Kidney epithelial cell (primary cell): ENCODE measurements around the gene SH3GL2. TPM values are rescaled to one million over a fixed set of nuclear protein-coding genes. Genes with fewer than 3 reads are reported as not detected.

Source experiments
- DNase-seq: peaks from one replicate; pipeline ENCODE4 v3.0.0-alpha.2; 2010; ENCODE audit warnings: low read depth
- H3K27me3 ChIP-seq: 2 replicates; pipeline ENCODE4 v1.6.0; 2011; ENCODE audit warnings: low read length; ENCODE audit not compliant: control insufficient read depth, insufficient read depth
- H3K36me3 ChIP-seq: 2 replicates; pipeline ENCODE4 v1.5.1; 2011; ENCODE audit warnings: low read length; ENCODE audit not compliant: control insufficient read depth, insufficient read depth
- H3K4me3 ChIP-seq: 2 replicates; pipeline ENCODE4 v1.5.1; 2011; ENCODE audit warnings: low read depth, mild to moderate bottlenecking, control low read depth, low read length
- total RNA-seq: library from RNA; depleted of rRNA; stranded (reverse); fragments of >200 nt; gene quantifications from 2 replicates; pipeline ENCODE4 v1.2.3, GENCODE V29; 2015
- TF ChIP-seq, protein P1 (sequence below): IDR thresholded peaks from 2 replicates; pipeline ENCODE4 v1.5.1; 2011; ENCODE audit warnings: mild to moderate bottlenecking, moderate library complexity, low read length, control low read depth, inconsistent platforms; ENCODE audit not compliant: insufficient read depth, poor library complexity, severe bottlenecking

SH3GL2 gene
- total RNA-seq, 1 donor from 2014 or later: 3.5 TPM

DNA sequence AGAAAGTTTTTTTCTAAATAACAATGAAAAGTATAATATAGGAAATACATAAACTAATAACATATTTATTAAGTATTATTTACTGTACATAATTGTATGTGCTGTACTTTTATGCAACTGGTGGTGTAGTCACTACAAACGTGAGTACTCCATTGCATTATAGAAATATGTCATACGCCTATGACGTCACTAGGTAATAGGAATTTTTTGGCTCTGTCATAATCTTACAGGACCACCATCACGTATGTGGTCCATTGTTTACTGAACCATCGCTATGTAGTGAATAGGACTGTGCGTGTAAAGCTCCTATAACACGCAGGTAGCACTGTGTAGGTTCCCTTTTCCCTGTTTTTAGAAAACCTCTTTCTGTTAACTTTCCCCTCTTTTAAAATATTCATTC is 255.0 kb downstream of the SH3GL2 start:
- Histone ChIP-seq H3K27me3 (no peaks in the 10 kb centered on the region), H3K4me3 (no peak overlapping the region), H3K36me3 (no peaks in the 10 kb centered on the region)
- DNase-seq: no peak
- TF ChIP-seq, protein P1, sequence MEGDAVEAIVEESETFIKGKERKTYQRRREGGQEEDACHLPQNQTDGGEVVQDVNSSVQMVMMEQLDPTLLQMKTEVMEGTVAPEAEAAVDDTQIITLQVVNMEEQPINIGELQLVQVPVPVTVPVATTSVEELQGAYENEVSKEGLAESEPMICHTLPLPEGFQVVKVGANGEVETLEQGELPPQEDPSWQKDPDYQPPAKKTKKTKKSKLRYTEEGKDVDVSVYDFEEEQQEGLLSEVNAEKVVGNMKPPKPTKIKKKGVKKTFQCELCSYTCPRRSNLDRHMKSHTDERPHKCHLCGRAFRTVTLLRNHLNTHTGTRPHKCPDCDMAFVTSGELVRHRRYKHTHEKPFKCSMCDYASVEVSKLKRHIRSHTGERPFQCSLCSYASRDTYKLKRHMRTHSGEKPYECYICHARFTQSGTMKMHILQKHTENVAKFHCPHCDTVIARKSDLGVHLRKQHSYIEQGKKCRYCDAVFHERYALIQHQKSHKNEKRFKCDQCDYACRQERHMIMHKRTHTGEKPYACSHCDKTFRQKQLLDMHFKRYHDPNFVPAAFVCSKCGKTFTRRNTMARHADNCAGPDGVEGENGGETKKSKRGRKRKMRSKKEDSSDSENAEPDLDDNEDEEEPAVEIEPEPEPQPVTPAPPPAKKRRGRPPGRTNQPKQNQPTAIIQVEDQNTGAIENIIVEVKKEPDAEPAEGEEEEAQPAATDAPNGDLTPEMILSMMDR: no peak

DNA sequence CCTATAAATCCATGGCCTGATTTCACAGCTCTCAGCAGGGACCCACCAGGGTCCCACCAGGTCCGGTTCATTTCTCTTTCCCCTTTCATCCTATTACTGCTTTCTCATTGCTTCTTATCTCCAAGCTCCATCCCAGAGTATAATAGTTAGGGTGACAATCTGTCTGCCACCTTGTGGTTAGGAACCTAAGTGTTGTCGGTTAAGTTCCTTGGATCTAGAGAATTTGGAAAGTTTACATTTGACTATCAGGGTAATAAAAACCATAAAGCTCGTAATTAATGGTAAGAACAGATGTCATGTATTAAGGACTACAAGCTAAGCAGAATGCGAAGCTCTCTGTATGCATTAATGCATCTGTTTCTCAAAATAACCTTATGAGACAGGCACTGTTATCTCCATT is 259.1 kb downstream of the SH3GL2 start:
- TF ChIP-seq, protein P1: peak; percentile 6
- DNase-seq: no peak
- H3K27me3 ChIP-seq: no peaks in the 10 kb centered on the region
- H3K36me3 ChIP-seq: no peaks in the 10 kb centered on the region
- H3K4me3 ChIP-seq: no peak overlapping the region

DNA sequence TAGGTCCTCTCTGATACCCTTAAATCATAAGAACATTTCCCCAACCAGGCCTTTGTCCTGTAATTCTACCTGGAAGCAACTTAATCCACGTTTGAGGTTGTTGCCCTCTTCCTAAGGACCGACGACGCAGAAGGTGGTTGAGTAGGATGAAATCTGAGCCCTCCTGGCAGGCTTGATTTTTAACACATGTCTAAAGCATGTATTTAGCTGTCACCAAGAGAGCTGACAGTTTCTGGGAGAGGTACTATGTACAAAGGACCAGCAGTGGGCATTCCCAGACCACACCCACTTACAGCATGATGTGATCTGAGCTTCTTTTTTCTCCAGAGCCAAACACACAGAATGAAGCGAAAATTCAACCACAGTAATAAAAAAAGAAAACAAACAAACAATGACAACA is 260.9 kb downstream of the SH3GL2 start:
- DNase-seq: no peak
- H3K4me3 ChIP-seq: no peak overlapping the region
- no peaks in the 10 kb centered on the region for H3K36me3 ChIP-seq
- TF ChIP-seq, protein P1: no peak
- no peaks in the 10 kb centered on the region for H3K27me3 ChIP-seq

DNA sequence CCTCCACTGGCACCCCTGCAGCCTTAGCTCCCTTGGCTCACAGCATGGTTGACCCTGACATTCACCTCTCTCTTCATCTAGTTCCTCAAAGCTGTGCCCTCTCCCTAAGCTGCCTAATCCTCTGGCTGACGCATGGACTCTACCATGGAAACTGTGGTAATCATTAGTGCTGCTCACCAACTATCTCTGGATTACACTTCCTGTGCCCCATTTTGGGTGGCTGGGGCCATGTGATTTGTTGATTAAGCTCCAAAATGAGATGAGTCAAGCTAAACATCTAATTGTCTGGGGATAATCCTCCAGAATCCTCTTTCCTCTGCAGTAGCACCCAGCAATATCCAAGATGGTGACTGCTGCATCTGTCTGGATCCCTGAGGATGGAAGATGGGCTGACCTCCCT is 264.4 kb downstream of the SH3GL2 start:
- DNase-seq: no peak
- Histone ChIP-seq H3K4me3 (no peak overlapping the region), H3K36me3 (no peaks in the 10 kb centered on the region), H3K27me3 (no peaks in the 10 kb centered on the region)
- TF ChIP-seq, protein P1: no peak
